H1 (cell line): ENCODE results near the gene ERAP2. TPM values are rescaled to one million over a fixed set of nuclear protein-coding genes. Genes with fewer than 3 reads are reported as not detected.

Experiments
- BCL11A ChIP-seq, 2 experiments: IDR thresholded peaks; one replicate each; pipeline ENCODE4 v1.6.1; 2011; ENCODE audit warnings: low read depth in 2 of 2, low read length in 2 of 2, mild to moderate bottlenecking in 2 of 2
- CHD1 ChIP-seq: IDR thresholded peaks from 2 replicates; pipeline ENCODE4 v1.6.1; 2012; ENCODE audit warnings: low read depth, low read length, improper control_type of control experiment
- SAP30 ChIP-seq: fragments of 300-600 bp; sonication (generic); IDR thresholded peaks from 2 replicates; pipeline ENCODE4 v1.7.1; 2012; ENCODE audit warnings: low read length, moderate library complexity, mild to moderate bottlenecking, inconsistent platforms; ENCODE audit not compliant: insufficient read depth, insufficient replicate concordance
- TAF7 ChIP-seq: optimal IDR thresholded peaks from 2 replicates; pipeline ENCODE3; 2011; ENCODE audit warnings: low read depth, mild to moderate bottlenecking, inconsistent platforms, low read length, moderate library complexity, borderline replicate concordance
- polyA plus RNA-seq, 7 experiments: library from polyadenylated mRNA; depleted of rRNA in 3 of 7; stranded (reverse) in 5 of 7; unstranded in 2 of 7; fragments of >200 nt in 5 of 7; fragments of 200-250 nt in 2 of 7; gene quantifications; 1 replicate in 5 of 7; 2 replicates in 1 of 7; 4 replicates in 1 of 7; pipeline versions ENCODE4 v1.2.1 to v1.2.3, GENCODE V29; 2011 to 2013; ENCODE audit warnings: missing spikeins in 2 of 7, mixed read lengths in 2 of 7
- total RNA-seq: library from RNA; stranded (reverse); fragmentation: NEBNext Ultra II Directional; extraction: Animal tissue kit (Norgen Biotek cat#: 25700); gene quantifications from 2 replicates; pipeline ENCODE4 v1.2.1, GENCODE V29; 2021

Gene ERAP2
- total and polyA plus RNA-seq, 2 of the 8 experiments (the other 6 are each of a cell fraction or from before 2014, with no cell fraction given) = 0.14 TPM; not detected in 1

GRCh38 chr5:96843140-96843539, 33.2 kb upstream of the ERAP2 start (continued):
- TF ChIP-seq TAF7 (no peak), SAP30 (no peak), CHD1 (no peak), BCL11A (IDR thresholded peaks at IDR 0.05; ENCODE audit: low read depth in 2 of 2, low read length in 2 of 2) (no peak)
